Neural cell (in vitro differentiated cells): ENCODE data around the gene FAM117A. TPM values are rescaled to one million over a fixed set of nuclear protein-coding genes. Genes with fewer than 3 reads are reported as not detected.

Experiments
- H2AFZ ChIP-seq: fragments of 200-600, 300-800 bp; sonication (generic), shearing (Covaris generic); 2 replicates; pipeline ENCODE4 v1.6.0; 2014; ENCODE audit warnings: low read depth, mild to moderate bottlenecking, antibody characterized with exemption, low read length, moderate library complexity
- H3F3A ChIP-seq: fragments of 200-600 bp; shearing (Covaris generic); 2 replicates; pipeline ENCODE4 v1.6.1; 2016; ENCODE audit warnings: mild to moderate bottlenecking, moderate library complexity, mixed read lengths, antibody characterized with exemption, low read length; ENCODE audit not compliant: insufficient read depth, poor library complexity, severe bottlenecking
- H3K27ac ChIP-seq: fragments of 200-600, 300-800 bp; sonication (generic), shearing (Covaris generic); 2 replicates; pipeline ENCODE4 v1.5.1; 2014; ENCODE audit warnings: mild to moderate bottlenecking, low read length, moderate library complexity
- H3K27me3 ChIP-seq: fragments of 300-800, 200-600 bp; sonication (generic), shearing (Covaris generic); 2 replicates; pipeline ENCODE4 v1.6.0; 2014; ENCODE audit warnings: mild to moderate bottlenecking, low read depth, low read length, moderate library complexity; ENCODE audit not compliant: insufficient read depth
- H3K36me3 ChIP-seq: fragments of 300-800, 200-600 bp; sonication (generic), shearing (Covaris generic); 2 replicates; pipeline ENCODE4 v1.5.1; 2014; ENCODE audit warnings: mild to moderate bottlenecking, antibody characterized with exemption, low read length, moderate library complexity; ENCODE audit not compliant: insufficient read depth
- H3K4me2 ChIP-seq: fragments of 300-800, 200-600 bp; sonication (generic), shearing (Covaris generic); 2 replicates; pipeline ENCODE4 v1.6.0; 2014; ENCODE audit warnings: mild to moderate bottlenecking, low read length
- H3K4me3 ChIP-seq: fragments of 300-800, 200-600 bp; sonication (generic), shearing (Covaris generic); 2 replicates; pipeline ENCODE4 v1.5.1; 2014; ENCODE audit warnings: mild to moderate bottlenecking, low read length, moderate library complexity
- H3K79me2 ChIP-seq: fragments of 200-600 bp; shearing (Covaris generic); replicated peaks from 2 replicates; pipeline ENCODE4 v1.6.0; 2014; ENCODE audit warnings: mild to moderate bottlenecking, low read length, moderate library complexity; ENCODE audit not compliant: insufficient read depth
- H3K9ac ChIP-seq: fragments of 300-800, 200-600 bp; sonication (generic), shearing (Covaris generic); 2 replicates; pipeline ENCODE4 v1.6.1; 2016; ENCODE audit warnings: mild to moderate bottlenecking, low read length, mixed read lengths
- H3K9me2 ChIP-seq: fragments of 200-600 bp; shearing (Covaris generic); 2 replicates; pipeline ENCODE4 v1.6.1; 2016; ENCODE audit warnings: mild to moderate bottlenecking, low read length, mixed read lengths; ENCODE audit not compliant: insufficient read depth
- H3K9me3 ChIP-seq: fragments of 200-600, 300-800 bp; sonication (generic), shearing (Covaris generic); 2 replicates; pipeline ENCODE4 v1.6.1; 2016; ENCODE audit warnings: mild to moderate bottlenecking, mixed run types, low read length, moderate library complexity, mixed read lengths
- H4K20me1 ChIP-seq: fragments of 200-600 bp; shearing (Covaris generic); 2 replicates; pipeline ENCODE4 v1.6.1; 2016; ENCODE audit warnings: mild to moderate bottlenecking, mixed run types; ENCODE audit not compliant: insufficient read depth
- EP300 ChIP-seq: fragments of 450-650 bp; conservative IDR thresholded peaks from 2 replicates; pipeline ENCODE4 v1.6.1; 2014; ENCODE audit warnings: antibody characterized with exemption, mild to moderate bottlenecking, moderate library complexity; ENCODE audit not compliant: poor library complexity, severe bottlenecking
- EZH2 ChIP-seq: fragments of 200-600, 300-800 bp; shearing (Covaris generic), sonication (generic); IDR thresholded peaks from 2 replicates; pipeline ENCODE4 v1.6.1; 2014; ENCODE audit warnings: antibody characterized with exemption, low read length, borderline replicate concordance, mild to moderate bottlenecking; ENCODE audit not compliant: insufficient read depth, poor library complexity, severe bottlenecking
- MXI1 ChIP-seq: fragments of 450-650 bp; conservative IDR thresholded peaks from 2 replicates; pipeline ENCODE4 v1.6.1; 2014; ENCODE audit warnings: antibody characterized with exemption, mild to moderate bottlenecking; ENCODE audit not compliant: poor library complexity, severe bottlenecking
- POLR2AphosphoS5 ChIP-seq: IDR thresholded peaks from 2 replicates; pipeline ENCODE4 v1.6.1; 2012
- RAD21 ChIP-seq: fragments of 450-650 bp; conservative IDR thresholded peaks from 2 replicates; pipeline ENCODE4 v1.6.1; 2014; ENCODE audit warnings: antibody characterized with exemption, mild to moderate bottlenecking, moderate library complexity
- SMC3 ChIP-seq: fragments of 450-650 bp; conservative IDR thresholded peaks from 2 replicates; pipeline ENCODE4 v1.6.1; 2014; ENCODE audit warnings: antibody characterized with exemption, mild to moderate bottlenecking, moderate library complexity; ENCODE audit not compliant: poor library complexity
- TAF1 ChIP-seq: IDR thresholded peaks from 2 replicates; pipeline ENCODE4 v1.6.1; 2012; ENCODE audit warnings: low read depth
- polyA plus RNA-seq: library from polyadenylated mRNA; depleted of rRNA; stranded (reverse); fragments of >200 nt; gene quantifications from 2 replicates; pipeline ENCODE4 v1.2.3, GENCODE V29; 2014
- TF ChIP-seq, protein P1 (sequence below): IDR thresholded peaks from 2 replicates; pipeline ENCODE4 v1.6.1; 2012; ENCODE audit warnings: borderline replicate concordance
- TF ChIP-seq, protein P2 (sequence below): fragments of 450-650 bp; IDR thresholded peaks from 2 replicates; pipeline ENCODE4 v1.5.1; 2014; ENCODE audit warnings: antibody characterized with exemption, mild to moderate bottlenecking, moderate library complexity; ENCODE audit not compliant: poor library complexity, severe bottlenecking

The FAM117A gene
- polyA plus RNA-seq, 1 donor from 2014 or later = 3.7 TPM

DNA sequence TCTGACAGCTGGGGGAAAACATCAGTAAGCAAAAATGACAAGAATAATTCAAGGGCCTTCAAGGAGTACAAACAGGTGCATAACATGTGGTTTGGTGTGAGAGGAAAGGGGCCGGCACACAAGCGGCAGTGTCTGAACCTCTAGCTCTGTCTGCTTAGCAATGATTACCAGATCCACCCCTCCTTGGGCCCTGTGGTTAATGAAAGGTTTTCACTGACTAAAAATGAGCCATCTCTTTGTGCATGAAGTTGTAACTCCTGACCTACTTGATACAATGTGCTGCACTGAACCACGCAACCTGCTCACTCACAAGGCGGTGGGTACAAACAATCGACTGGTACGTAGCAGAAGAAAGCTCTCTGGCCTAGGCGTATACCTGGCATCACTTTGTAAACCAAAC, 15.1 kb downstream of the FAM117A start:
- H3K9me3 ChIP-seq = no peaks in the 10 kb centered on the region
- no peaks in the 10 kb centered on the region for H3K9me2 ChIP-seq
- no peaks in the 10 kb centered on the region for H3K27me3 ChIP-seq
- H4K20me1 ChIP-seq = no peaks in the 10 kb centered on the region
- no peak overlapping the region for H3K4me2 ChIP-seq
- no peak for TF ChIP-seq SMC3
- TF ChIP-seq POLR2AphosphoS5 = no peak
- TF ChIP-seq RAD21 = no peak
- no peak for TF ChIP-seq EP300
- no peak for TF ChIP-seq EZH2
- TF ChIP-seq, protein P1, sequence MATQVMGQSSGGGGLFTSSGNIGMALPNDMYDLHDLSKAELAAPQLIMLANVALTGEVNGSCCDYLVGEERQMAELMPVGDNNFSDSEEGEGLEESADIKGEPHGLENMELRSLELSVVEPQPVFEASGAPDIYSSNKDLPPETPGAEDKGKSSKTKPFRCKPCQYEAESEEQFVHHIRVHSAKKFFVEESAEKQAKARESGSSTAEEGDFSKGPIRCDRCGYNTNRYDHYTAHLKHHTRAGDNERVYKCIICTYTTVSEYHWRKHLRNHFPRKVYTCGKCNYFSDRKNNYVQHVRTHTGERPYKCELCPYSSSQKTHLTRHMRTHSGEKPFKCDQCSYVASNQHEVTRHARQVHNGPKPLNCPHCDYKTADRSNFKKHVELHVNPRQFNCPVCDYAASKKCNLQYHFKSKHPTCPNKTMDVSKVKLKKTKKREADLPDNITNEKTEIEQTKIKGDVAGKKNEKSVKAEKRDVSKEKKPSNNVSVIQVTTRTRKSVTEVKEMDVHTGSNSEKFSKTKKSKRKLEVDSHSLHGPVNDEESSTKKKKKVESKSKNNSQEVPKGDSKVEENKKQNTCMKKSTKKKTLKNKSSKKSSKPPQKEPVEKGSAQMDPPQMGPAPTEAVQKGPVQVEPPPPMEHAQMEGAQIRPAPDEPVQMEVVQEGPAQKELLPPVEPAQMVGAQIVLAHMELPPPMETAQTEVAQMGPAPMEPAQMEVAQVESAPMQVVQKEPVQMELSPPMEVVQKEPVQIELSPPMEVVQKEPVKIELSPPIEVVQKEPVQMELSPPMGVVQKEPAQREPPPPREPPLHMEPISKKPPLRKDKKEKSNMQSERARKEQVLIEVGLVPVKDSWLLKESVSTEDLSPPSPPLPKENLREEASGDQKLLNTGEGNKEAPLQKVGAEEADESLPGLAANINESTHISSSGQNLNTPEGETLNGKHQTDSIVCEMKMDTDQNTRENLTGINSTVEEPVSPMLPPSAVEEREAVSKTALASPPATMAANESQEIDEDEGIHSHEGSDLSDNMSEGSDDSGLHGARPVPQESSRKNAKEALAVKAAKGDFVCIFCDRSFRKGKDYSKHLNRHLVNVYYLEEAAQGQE = no peak
- no peak for TF ChIP-seq TAF1
- TF ChIP-seq, protein P2, sequence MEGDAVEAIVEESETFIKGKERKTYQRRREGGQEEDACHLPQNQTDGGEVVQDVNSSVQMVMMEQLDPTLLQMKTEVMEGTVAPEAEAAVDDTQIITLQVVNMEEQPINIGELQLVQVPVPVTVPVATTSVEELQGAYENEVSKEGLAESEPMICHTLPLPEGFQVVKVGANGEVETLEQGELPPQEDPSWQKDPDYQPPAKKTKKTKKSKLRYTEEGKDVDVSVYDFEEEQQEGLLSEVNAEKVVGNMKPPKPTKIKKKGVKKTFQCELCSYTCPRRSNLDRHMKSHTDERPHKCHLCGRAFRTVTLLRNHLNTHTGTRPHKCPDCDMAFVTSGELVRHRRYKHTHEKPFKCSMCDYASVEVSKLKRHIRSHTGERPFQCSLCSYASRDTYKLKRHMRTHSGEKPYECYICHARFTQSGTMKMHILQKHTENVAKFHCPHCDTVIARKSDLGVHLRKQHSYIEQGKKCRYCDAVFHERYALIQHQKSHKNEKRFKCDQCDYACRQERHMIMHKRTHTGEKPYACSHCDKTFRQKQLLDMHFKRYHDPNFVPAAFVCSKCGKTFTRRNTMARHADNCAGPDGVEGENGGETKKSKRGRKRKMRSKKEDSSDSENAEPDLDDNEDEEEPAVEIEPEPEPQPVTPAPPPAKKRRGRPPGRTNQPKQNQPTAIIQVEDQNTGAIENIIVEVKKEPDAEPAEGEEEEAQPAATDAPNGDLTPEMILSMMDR = no peak
- TF ChIP-seq MXI1 = no peak
- no peak overlapping the region for H3K27ac ChIP-seq
- no peak overlapping the region for H2AFZ ChIP-seq
- no peak overlapping the region for H3K9ac ChIP-seq
- H3K4me3 ChIP-seq = no peak overlapping the region
- H3K79me2 ChIP-seq = peaks cover 3% of the 10 kb centered on the region
- no peaks in the 10 kb centered on the region for H3K36me3 ChIP-seq
- no peaks in the 10 kb centered on the region for H3F3A ChIP-seq

DNA sequence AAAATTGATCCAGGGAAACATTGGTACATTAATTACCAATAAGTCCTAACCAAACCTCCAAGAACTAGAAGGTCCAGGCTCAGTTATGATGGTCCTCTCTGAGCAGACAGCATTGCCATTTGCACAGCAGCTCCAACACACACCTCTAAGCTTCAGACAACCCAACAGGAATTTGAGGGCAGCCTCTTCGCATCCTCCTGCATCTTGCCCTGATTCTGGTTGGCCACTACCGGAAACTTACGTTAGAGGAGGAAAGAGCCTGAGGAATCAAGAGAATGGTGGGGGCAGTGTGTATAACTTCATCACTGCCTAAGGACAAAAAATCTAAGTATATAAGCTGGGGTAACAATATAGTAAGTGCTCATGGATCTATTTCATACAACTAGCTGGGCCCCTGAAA, 15.7 kb downstream of the FAM117A start:
- H3K9me2 ChIP-seq = no peaks in the 10 kb centered on the region
- TF ChIP-seq RAD21 = no peak
- peaks cover 3% of the 10 kb centered on the region for H3K79me2 ChIP-seq
- no peaks in the 10 kb centered on the region for H3K27me3 ChIP-seq
- H3K27ac ChIP-seq = no peak overlapping the region
- H3K4me3 ChIP-seq = no peak overlapping the region
- no peaks in the 10 kb centered on the region for H3K36me3 ChIP-seq
- no peaks in the 10 kb centered on the region for H3K9me3 ChIP-seq
- H2AFZ ChIP-seq = no peak overlapping the region
- H3K9ac ChIP-seq = no peak overlapping the region
- no peaks in the 10 kb centered on the region for H3F3A ChIP-seq
- no peaks in the 10 kb centered on the region for H4K20me1 ChIP-seq
- no peak overlapping the region for H3K4me2 ChIP-seq

DNA sequence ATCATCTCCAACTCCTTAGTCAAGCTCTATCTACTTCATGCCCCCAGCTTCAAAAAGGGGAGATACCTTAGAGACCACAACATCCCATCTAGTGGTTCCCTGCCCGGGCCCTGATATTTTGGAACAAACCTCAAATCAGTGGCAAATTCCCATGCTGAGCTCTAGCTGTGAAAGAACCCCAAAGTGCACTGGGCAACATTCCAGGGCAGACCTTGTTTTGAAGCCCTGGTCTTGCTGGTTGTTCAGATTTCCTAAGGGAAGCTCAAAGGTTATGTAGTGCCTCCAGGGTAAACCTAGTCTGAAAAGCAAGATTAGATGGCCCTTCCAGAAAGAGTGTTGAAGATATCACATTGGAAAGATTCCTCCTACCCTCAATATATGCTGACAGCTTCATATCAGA, 16.3 kb downstream of the FAM117A start:
- no peaks in the 10 kb centered on the region for H4K20me1 ChIP-seq

More for the DNA sequence above, 16.3 kb downstream of the FAM117A start:
- no peak overlapping the region for H3K4me3 ChIP-seq
- peaks cover 3% of the 10 kb centered on the region for H3K79me2 ChIP-seq
- TF ChIP-seq, protein P2 = no peak
- TF ChIP-seq, protein P1 = no peak
- TF ChIP-seq EZH2 = no peak
- no peak for TF ChIP-seq TAF1
- TF ChIP-seq SMC3 = no peak
- no peak for TF ChIP-seq RAD21
- no peak for TF ChIP-seq EP300
- TF ChIP-seq POLR2AphosphoS5 = no peak
- TF ChIP-seq MXI1 = no peak
- H3K9me3 ChIP-seq = no peaks in the 10 kb centered on the region
- no peak overlapping the region for H3K27ac ChIP-seq
- H3K36me3 ChIP-seq = no peaks in the 10 kb centered on the region
- H3K27me3 ChIP-seq = no peaks in the 10 kb centered on the region
- H3K9me2 ChIP-seq = no peaks in the 10 kb centered on the region
- H2AFZ ChIP-seq = no peak overlapping the region
- H3F3A ChIP-seq = no peaks in the 10 kb centered on the region
- no peak overlapping the region for H3K9ac ChIP-seq
- no peak overlapping the region for H3K4me2 ChIP-seq
